Activated T-cell treated with anti-CD3 and anti-CD28 coated beads, Interleukin-2, amount 50 U/mL, for 24 hours (primary cell): ENCODE measurements around the gene PARP9.
"Not testable (repeated sequence)": the region's sequence is repeated elsewhere in the genome, so short reads cannot be mapped to it uniquely, and the experiment has no call there.

Experiments
- DNase-seq: peaks from one replicate; pipeline ENCODE4 v3.0.0-alpha.2; 2020
- H3K27ac Mint-ChIP-seq: 2 replicates; pipeline ENCODE4 v1.8.0; 2020; ENCODE audit warnings: mild to moderate bottlenecking, mixed read lengths
- H3K27me3 Mint-ChIP-seq: 2 replicates; pipeline ENCODE4 v1.8.0; 2020; ENCODE audit warnings: mixed read lengths
- H3K36me3 Mint-ChIP-seq: 2 replicates; pipeline ENCODE4 v1.8.0; 2020; ENCODE audit warnings: low read depth, mixed read lengths
- H3K4me1 Mint-ChIP-seq: 2 replicates; pipeline ENCODE4 v1.8.0; 2020; ENCODE audit warnings: low read depth, mixed read lengths
- H3K4me3 Mint-ChIP-seq: 2 replicates; pipeline ENCODE4 v1.8.0; 2020; ENCODE audit warnings: mild to moderate bottlenecking, moderate library complexity, mixed read lengths
- H3K9me3 Mint-ChIP-seq: 2 replicates; pipeline ENCODE4 v1.8.0; 2020; ENCODE audit warnings: mixed read lengths

Gene PARP9

GRCh38 chr3:122500964-122501363 lies 63.1 kb downstream of the PARP9 start:
- not testable (repeated sequence) for H3K27ac Mint-ChIP-seq, H3K27me3 Mint-ChIP-seq, H3K4me3 Mint-ChIP-seq, DNase-seq, H3K9me3 Mint-ChIP-seq
- H3K4me1 Mint-ChIP-seq = peaks cover 86% of the 10 kb centered on the region
- H3K36me3 Mint-ChIP-seq = peaks cover 40% of the 10 kb centered on the region

GRCh38 chr3:122498152-122498551 lies 65.9 kb downstream of the PARP9 start:
- Mint-ChIP-seq H3K4me3 (no peak overlapping the region), H3K4me1 (peaks cover 71% of the 10 kb centered on the region), H3K27me3 (no peaks in the 10 kb centered on the region), H3K27ac (no peak overlapping the region), H3K36me3 (peaks cover 46% of the 10 kb centered on the region), H3K9me3 (no peaks in the 10 kb centered on the region)
- DNase-seq = no peak

- H3K4me3 Mint-ChIP-seq = no peak overlapping the region
- peak overlapping the region; percentile 57 for H3K27ac Mint-ChIP-seq
- peaks cover 53% of the 10 kb centered on the region for H3K36me3 Mint-ChIP-seq
- H3K27me3 Mint-ChIP-seq = no peaks in the 10 kb centered on the region
- peaks cover 66% of the 10 kb centered on the region for H3K4me1 Mint-ChIP-seq
- DNase-seq = no peak
- H3K9me3 Mint-ChIP-seq = no peaks in the 10 kb centered on the region
Measured at GRCh38 chr3:122497425-122497824, 66.7 kb downstream of the PARP9 start.

GRCh38 chr3:122496508-122496907 lies 67.6 kb downstream of the PARP9 start:
- no peaks in the 10 kb centered on the region for H3K9me3 Mint-ChIP-seq
- no peak overlapping the region for H3K27ac Mint-ChIP-seq
- H3K36me3 Mint-ChIP-seq = peaks cover 59% of the 10 kb centered on the region
- H3K4me3 Mint-ChIP-seq = no peak overlapping the region
- no peaks in the 10 kb centered on the region for H3K27me3 Mint-ChIP-seq
- peaks cover 58% of the 10 kb centered on the region for H3K4me1 Mint-ChIP-seq
- DNase-seq = no peak

- H3K4me1 Mint-ChIP-seq = peaks cover 56% of the 10 kb centered on the region
- peaks cover 66% of the 10 kb centered on the region for H3K36me3 Mint-ChIP-seq
- H3K9me3 Mint-ChIP-seq = no peaks in the 10 kb centered on the region
- H3K4me3 Mint-ChIP-seq = no peak overlapping the region
- H3K27me3 Mint-ChIP-seq = no peaks in the 10 kb centered on the region
- no peak for DNase-seq
- H3K27ac Mint-ChIP-seq = no peak overlapping the region
Measured at GRCh38 chr3:122493296-122493695, 70.8 kb downstream of the PARP9 start.

- no peak overlapping the region for H3K4me3 Mint-ChIP-seq
- peaks cover 57% of the 10 kb centered on the region for H3K4me1 Mint-ChIP-seq
- H3K36me3 Mint-ChIP-seq = peaks cover 65% of the 10 kb centered on the region
- DNase-seq = no peak
- H3K27me3 Mint-ChIP-seq = no peaks in the 10 kb centered on the region
- no peak overlapping the region for H3K27ac Mint-ChIP-seq
- H3K9me3 Mint-ChIP-seq = no peaks in the 10 kb centered on the region
Measured at GRCh38 chr3:122488262-122488973, 75.7 kb downstream of the PARP9 start.

- DNase-seq = no peak
- Mint-ChIP-seq H3K27me3 (no peaks in the 10 kb centered on the region), H3K27ac (no peak overlapping the region), H3K36me3 (peaks cover 52% of the 10 kb centered on the region), H3K9me3 (no peaks in the 10 kb centered on the region), H3K4me1 (peaks cover 72% of the 10 kb centered on the region), H3K4me3 (no peak overlapping the region)
Measured at GRCh38 chr3:122484985-122485384, 79.1 kb downstream of the PARP9 start.

- H3K4me1 Mint-ChIP-seq = peaks cover 58% of the 10 kb centered on the region
Measured at GRCh38 chr3:122481390-122481789, 82.7 kb downstream of the PARP9 start.

More at GRCh38 chr3:122481390-122481789, 82.7 kb downstream of the PARP9 start:
- Mint-ChIP-seq H3K36me3 (peaks cover 40% of the 10 kb centered on the region), H3K4me3 (no peak overlapping the region), H3K27me3 (no peaks in the 10 kb centered on the region), H3K27ac (peak overlapping the region; percentile 50), H3K9me3 (no peaks in the 10 kb centered on the region)
- no peak for DNase-seq
